ENCODE measurements around the gene PLA2G6.

Gene PLA2G6

GRCh38 chr22:38067761-38068360, 113.8 kb downstream of the PLA2G6 start:
- no peak for DNase-seq

DNA sequence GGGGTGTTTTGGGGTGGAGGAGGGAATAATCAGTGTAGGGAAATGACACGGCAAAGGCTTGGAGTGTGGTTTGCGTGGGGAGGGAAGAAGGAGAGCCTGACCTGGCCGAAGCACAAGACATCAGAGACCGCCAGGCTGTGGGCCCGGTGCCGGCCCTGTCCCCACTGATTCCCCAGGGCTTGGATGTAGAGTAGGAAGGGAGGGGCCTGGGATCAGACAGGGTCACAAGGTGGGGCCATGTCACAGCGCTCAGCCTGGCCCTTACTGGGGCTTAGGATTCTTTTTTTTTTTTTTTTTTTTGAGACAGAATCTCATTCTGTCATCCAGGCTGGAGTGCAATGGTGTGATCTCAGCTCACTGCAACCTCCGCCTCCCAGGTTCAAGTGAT, 114.6 kb downstream of the PLA2G6 start:
- no peak for DNase-seq

GRCh38 chr22:38066381-38067027, 115.1 kb downstream of the PLA2G6 start:
- no peak for DNase-seq

- DNase-seq, result no peak
Observed at GRCh38 chr22:38065539-38065938, 116.1 kb downstream of the PLA2G6 start.

GRCh38 chr22:38062791-38063190, 118.8 kb downstream of the PLA2G6 start:
- DNase-seq, result no peak

Measured in T-helper 9 cell (primary cell).